IMR-90 (cell line): ENCODE results near the gene PMM1. TPM values are rescaled to one million over a fixed set of nuclear protein-coding genes. Genes with fewer than 3 reads are reported as not detected.

Experiments
- ATAC-seq: fragments of 200-7000 bp; cut with Tn5 transposase; 2 replicates; pipeline ENCODE4 v1.9.1; 2020; ENCODE audit warnings: low read depth, mild to moderate bottlenecking, moderate library complexity
- BruUV-seq: library from RNA; stranded (reverse); fragments of 400-500 nt; replicated peaks from 2 replicates; lab custom pipeline; 2021; lab: Mats Ljungman, UMichigan
- CTCF ChIA-PET: fragments of 300-600 bp; formaldehyde crosslinking; extraction: SDS; loops from one replicate; lab custom pipeline; 2021; ENCODE audit warnings: antibody characterized with exemption; lab: Yijun Ruan, JAX
- POLR2A ChIA-PET: fragments of 300-600 bp; sonication (Branson Sonifier 250); formaldehyde crosslinking; loops from one replicate; lab custom pipeline; 2022; ENCODE audit warnings: antibody characterized with exemption; ENCODE audit not compliant: unreplicated experiment; lab: Charles Lee
- DNase-seq: peaks from one replicate; pipeline ENCODE4 v3.0.0; 2013
- H2AFZ ChIP-seq: replicated peaks from 2 replicates; pipeline ENCODE3; 2013; ENCODE audit warnings: low read length, mild to moderate bottlenecking; ENCODE audit not compliant: poor library complexity
- H2AK5ac ChIP-seq: 2 replicates; pipeline ENCODE4 v1.6.1; 2013; ENCODE audit warnings: low read depth, low read length, inconsistent platforms
- H2AK9ac ChIP-seq: replicated peaks from 2 replicates; pipeline ENCODE3; 2013; ENCODE audit warnings: mild to moderate bottlenecking, low read depth, low read length, moderate library complexity; ENCODE audit not compliant: poor library complexity
- H2BK120ac ChIP-seq: 2 replicates; pipeline ENCODE4 v1.6.1; 2013; ENCODE audit warnings: low read depth, low read length, inconsistent platforms
- H2BK15ac ChIP-seq: 3 replicates; pipeline ENCODE4 v1.6.1; 2013; ENCODE audit warnings: low read depth, low read length, inconsistent platforms
- H2BK20ac ChIP-seq: 2 replicates; pipeline ENCODE4 v1.6.1; 2013; ENCODE audit warnings: low read depth, mild to moderate bottlenecking, inconsistent platforms, low read length, moderate library complexity
- H2BK5ac ChIP-seq: 2 replicates; pipeline ENCODE4 v1.6.1; 2013; ENCODE audit warnings: mild to moderate bottlenecking, low read depth, low read length, inconsistent platforms; ENCODE audit not compliant: poor library complexity, severe bottlenecking
- H3K14ac ChIP-seq: replicated peaks from 2 replicates; pipeline ENCODE4 v1.6.1; 2013; ENCODE audit warnings: low read depth, low read length, inconsistent platforms
- H3K18ac ChIP-seq: 2 replicates; pipeline ENCODE4 v1.6.1; 2013; ENCODE audit warnings: low read depth, low read length, control low read depth
- H3K23ac ChIP-seq: 2 replicates; pipeline ENCODE4 v1.6.1; 2013; ENCODE audit warnings: low read depth, low read length, inconsistent platforms
- H3K27ac ChIP-seq: 2 replicates; pipeline ENCODE4 v1.5.1; 2013; ENCODE audit warnings: mild to moderate bottlenecking, control low read depth, low read length; ENCODE audit not compliant: insufficient read depth
- H3K27me3 ChIP-seq: 2 replicates; pipeline ENCODE4 v1.6.1; 2013; ENCODE audit warnings: low read length; ENCODE audit not compliant: control insufficient read depth, insufficient read depth
- H3K36me3 ChIP-seq: 2 replicates; pipeline ENCODE4 v1.6.1; 2013; ENCODE audit warnings: low read length, mixed read lengths; ENCODE audit not compliant: control insufficient read depth, insufficient read depth
- H3K4ac ChIP-seq: 2 replicates; pipeline ENCODE4 v1.6.1; 2013; ENCODE audit warnings: low read depth, low read length, inconsistent platforms
- H3K4me1 ChIP-seq: 2 replicates; pipeline ENCODE4 v1.6.1; 2013; ENCODE audit warnings: low read length, mixed read lengths; ENCODE audit not compliant: control insufficient read depth, insufficient read depth
- H3K4me2 ChIP-seq: 2 replicates; pipeline ENCODE4 v1.6.1; 2013; ENCODE audit warnings: low read depth, mild to moderate bottlenecking, control low read depth, low read length, moderate library complexity
- H3K4me3 ChIP-seq: 2 replicates; pipeline ENCODE4 v1.5.1; 2013; ENCODE audit warnings: low read depth, mild to moderate bottlenecking, control low read depth, low read length, moderate library complexity; ENCODE audit not compliant: insufficient read depth
- H3K56ac ChIP-seq: 2 replicates; pipeline ENCODE4 v1.6.1; 2013; ENCODE audit warnings: low read length, inconsistent platforms; ENCODE audit not compliant: insufficient read depth; ENCODE audit errors: extremely low read depth
- H3K79me1 ChIP-seq, 2 experiments: 2 replicates each; pipeline ENCODE4 v1.6.1; 2013; ENCODE audit warnings: low read length in 2 of 2, inconsistent platforms in 1 of 2, low read depth in 1 of 2
- H3K9ac ChIP-seq: 2 replicates; pipeline ENCODE4 v1.6.1; 2013; ENCODE audit warnings: low read depth, low read length, control low read depth
- H3K9me1 ChIP-seq: 2 replicates; pipeline ENCODE4 v1.6.1; 2013; ENCODE audit warnings: low read length, inconsistent platforms; ENCODE audit not compliant: insufficient read depth
- H3K9me3 ChIP-seq: 2 replicates; pipeline ENCODE4 v1.6.1; 2013; ENCODE audit warnings: low read length; ENCODE audit not compliant: control insufficient read depth, insufficient read depth
- H4K20me1 ChIP-seq: 2 replicates; pipeline ENCODE4 v1.6.1; 2013; ENCODE audit warnings: low read length, inconsistent platforms; ENCODE audit not compliant: insufficient read depth
- H4K5ac ChIP-seq: 2 replicates; pipeline ENCODE4 v1.6.1; 2013; ENCODE audit warnings: mild to moderate bottlenecking, low read depth, low read length, control low read depth
- H4K8ac ChIP-seq, 2 experiments: 2 replicates each; pipeline ENCODE4 v1.6.1; 2013; ENCODE audit warnings: low read depth in 2 of 2, low read length in 2 of 2, control low read depth in 1 of 2, inconsistent platforms in 1 of 2
- H4K91ac ChIP-seq: 2 replicates; pipeline ENCODE4 v1.6.1; 2013; ENCODE audit warnings: low read depth, low read length, inconsistent platforms; ENCODE audit not compliant: insufficient read depth
- BHLHE40 ChIP-seq: fragments of 150-350 bp; IDR thresholded peaks from 2 replicates; pipeline ENCODE4 v1.6.1; 2016; ENCODE audit warnings: mild to moderate bottlenecking, low read depth, low read length
- FOS ChIP-seq: fragments of 150-350 bp; IDR thresholded peaks from 2 replicates; pipeline ENCODE4 v1.6.1; 2016; ENCODE audit warnings: low read depth, low read length
- MAZ ChIP-seq: IDR thresholded peaks from 2 replicates; pipeline ENCODE4 v1.6.1; 2012; ENCODE audit warnings: low read depth, mild to moderate bottlenecking, low read length, improper control_type of control experiment, moderate library complexity, borderline replicate concordance
- POLR2A ChIP-seq: IDR thresholded peaks from 2 replicates; pipeline ENCODE4 v1.6.1; 2012; ENCODE audit warnings: mild to moderate bottlenecking, low read depth, low read length
- RAD21 ChIP-seq: IDR thresholded peaks from 2 replicates; pipeline ENCODE4 v1.6.1; 2012; ENCODE audit warnings: low read length, improper control_type of control experiment
- SMC3 ChIP-seq: fragments of 150-350 bp; IDR thresholded peaks from 2 replicates; pipeline ENCODE4 v1.6.1; 2016; ENCODE audit warnings: low read depth, mild to moderate bottlenecking, antibody characterized with exemption, low read length, moderate library complexity
- WGBS, 2 experiments: methylation state at CpG; one replicate each; pipeline versions ENCODE4 v1.1.5 to v1.1.7; 2013; ENCODE audit warnings: missing lambda C conversion rate in 2 of 2; ENCODE audit not compliant: insufficient read length in 1 of 2; ENCODE audit errors: extremely low coverage in 2 of 2; 5-methylcytosine and 5-hydroxymethylcytosine counted together
- dilution Hi-C: fragments of 300-500 bp; cut with HindIII; formaldehyde crosslinking; loops from one replicate; pipeline ENCODE4 v1.14.3; 2018; ENCODE audit warnings: low sequenced_read_pairs; ENCODE audit not compliant: unreplicated experiment
- in situ Hi-C: fragments of 300-500 bp; cut with MboI; formaldehyde crosslinking; loops from 3 replicates; pipeline ENCODE4 v1.14.3; 2019; ENCODE audit warnings: low sequenced_read_pairs, inconsistent platforms, mixed read lengths
- intact Hi-C: fragments of 100-400 bp; cut with micrococcal nuclease; formaldehyde crosslinking; loops from 2 replicates; pipeline ENCODE4 v1.10.0; 2022
- polyA plus RNA-seq, 3 experiments: library from polyadenylated mRNA; depleted of rRNA; stranded (reverse); fragments of >200 nt; gene quantifications; 2 replicates each; pipeline ENCODE4 v1.2.3, GENCODE V29; 2012; ENCODE audit warnings: low replicate concordance in 1 of 3
- total RNA-seq: library from RNA; depleted of rRNA; stranded (reverse); fragments of >200 nt; gene quantifications from 2 replicates; pipeline ENCODE4 v1.2.3, GENCODE V29; 2012
- TF ChIP-seq, protein P1 (sequence below): conservative IDR thresholded peaks from 2 replicates; pipeline ENCODE4 v1.5.1; 2012; ENCODE audit warnings: mild to moderate bottlenecking, low read depth, low read length, improper control_type of control experiment

PMM1 gene
- total and polyA plus RNA-seq, 2 of the 4 experiments (the other 2 are of a cell fraction), result 22.8 to 92.8 TPM

- Histone ChIP-seq H3K4me3 (no peak overlapping the region), H4K20me1 (peaks cover 3% of the 10 kb centered on the region; the same call in 1 of the 2 replicates), H2BK15ac (no peak overlapping the region), H4K91ac (no peak overlapping the region; the same call in 1 of the 2 replicates), H4K8ac (no peak overlapping the region), H3K9ac (no peak overlapping the region), H3K4me2 (no peak overlapping the region), H4K5ac (no peak overlapping the region), H3K27ac (no peak overlapping the region), H3K56ac (no peak overlapping the region), H3K9me1 (no peaks in the 10 kb centered on the region; the same call in 1 of the 2 replicates), H3K18ac (no peak overlapping the region), H3K9me3 (no peaks in the 10 kb centered on the region), H3K4me1 (peaks cover 13% of the 10 kb centered on the region), H2BK120ac (no peak overlapping the region), H2BK5ac (no peak overlapping the region), H3K23ac (no peak overlapping the region), H3K36me3 (peaks cover 32% of the 10 kb centered on the region; the same call in 1 of the 2 replicates), H2AFZ (no peak overlapping the region), H2BK20ac (no peak overlapping the region), H3K79me1 (peaks cover 6 to 41% of the 10 kb centered on the region in 2 experiments), H3K4ac (no peak overlapping the region), H2AK5ac (no peak overlapping the region), H3K14ac (no peak overlapping the region), H2AK9ac (no peak overlapping the region), H3K27me3 (no peaks in the 10 kb centered on the region)
- no peak for TF ChIP-seq SMC3
- TF ChIP-seq MAZ, result no peak
- TF ChIP-seq, protein P1, sequence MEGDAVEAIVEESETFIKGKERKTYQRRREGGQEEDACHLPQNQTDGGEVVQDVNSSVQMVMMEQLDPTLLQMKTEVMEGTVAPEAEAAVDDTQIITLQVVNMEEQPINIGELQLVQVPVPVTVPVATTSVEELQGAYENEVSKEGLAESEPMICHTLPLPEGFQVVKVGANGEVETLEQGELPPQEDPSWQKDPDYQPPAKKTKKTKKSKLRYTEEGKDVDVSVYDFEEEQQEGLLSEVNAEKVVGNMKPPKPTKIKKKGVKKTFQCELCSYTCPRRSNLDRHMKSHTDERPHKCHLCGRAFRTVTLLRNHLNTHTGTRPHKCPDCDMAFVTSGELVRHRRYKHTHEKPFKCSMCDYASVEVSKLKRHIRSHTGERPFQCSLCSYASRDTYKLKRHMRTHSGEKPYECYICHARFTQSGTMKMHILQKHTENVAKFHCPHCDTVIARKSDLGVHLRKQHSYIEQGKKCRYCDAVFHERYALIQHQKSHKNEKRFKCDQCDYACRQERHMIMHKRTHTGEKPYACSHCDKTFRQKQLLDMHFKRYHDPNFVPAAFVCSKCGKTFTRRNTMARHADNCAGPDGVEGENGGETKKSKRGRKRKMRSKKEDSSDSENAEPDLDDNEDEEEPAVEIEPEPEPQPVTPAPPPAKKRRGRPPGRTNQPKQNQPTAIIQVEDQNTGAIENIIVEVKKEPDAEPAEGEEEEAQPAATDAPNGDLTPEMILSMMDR, result no peak
- no peak for TF ChIP-seq BHLHE40
- no peak for TF ChIP-seq POLR2A
- no peak for TF ChIP-seq RAD21
- TF ChIP-seq FOS, result no peak
- WGBS, 2 experiments, result no CpG with 5 or more reads among the region's 3 CpGs
- ChIA-PET POLR2A (no interaction called here), CTCF (no interaction called here)
- no TSS peak for BruUV-seq
- intact Hi-C loops (no loop called here), dilution Hi-C loops (no loop called here), in situ Hi-C loops (no loop called here)
- DNase-seq (no peak), ATAC-seq (no peak)
These were observed 19.4 kb downstream of the PMM1 start for GRCh38 chr22:41570221-41570620.
